ENCODE measurements around the gene GABARAPL2.

Gene GABARAPL2

DNA sequence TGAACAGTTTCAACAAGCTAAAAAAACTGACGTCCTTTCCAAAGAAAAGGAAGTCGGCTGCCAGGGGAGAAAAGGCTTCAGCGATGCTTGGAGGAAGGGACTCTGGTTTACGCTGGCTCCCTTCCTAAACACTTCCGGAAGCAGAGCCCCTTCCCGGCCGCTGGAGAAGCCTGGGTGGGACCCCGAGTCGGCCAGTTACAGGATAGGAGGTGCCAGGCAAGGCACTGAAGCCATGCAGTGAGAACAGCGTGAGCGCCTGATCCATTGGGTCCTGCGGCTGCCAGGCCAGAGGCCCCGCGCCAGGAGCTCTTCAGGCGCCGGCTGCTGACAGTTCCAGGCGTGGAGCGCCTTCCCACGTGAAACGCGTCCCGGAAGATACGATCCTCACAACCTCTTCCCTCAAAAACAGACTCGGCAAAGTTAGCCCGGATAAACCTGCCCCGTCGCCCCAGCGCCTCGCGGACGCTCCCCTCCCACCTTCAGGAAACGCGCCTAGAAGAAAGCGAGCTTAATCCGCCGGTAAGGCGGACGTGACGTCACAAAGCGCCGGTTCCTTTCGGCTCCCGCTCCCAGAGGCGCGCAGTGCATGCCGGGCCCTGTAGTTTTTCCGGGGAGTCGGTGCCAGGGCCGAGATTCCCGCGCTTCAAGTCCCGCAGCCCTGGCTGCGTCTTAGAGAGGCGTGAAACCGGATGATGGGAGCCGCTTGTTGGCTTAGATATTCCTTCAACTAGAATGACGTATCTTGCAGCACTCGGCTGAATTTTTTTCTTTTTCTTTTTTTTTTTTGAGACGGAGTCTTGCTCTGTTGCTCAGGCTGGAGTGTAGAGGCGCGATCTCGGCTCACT, 56.8 kb downstream of the GABARAPL2 start, which contains the start of gene ADAT1:
TSS of gene ADAT1 (minus strand) at position 521 of the 845 bp plus-strand sequence. CDS start 2,482 bp downstream, outside the sequence.
- H3K9me3 Mint-ChIP-seq, result no peaks in the 10 kb centered on the region
- peaks cover 39% of the 10 kb centered on the region for H3K4me1 Mint-ChIP-seq (ENCODE audit: low read depth)
- H3K4me3 Mint-ChIP-seq, result peak within 1 kb of the TSS; percentile 95
- peak within 1 kb of the TSS; percentile 98 for H3K27ac Mint-ChIP-seq
- H3K27me3 Mint-ChIP-seq (ENCODE audit: low read depth), result no peaks in the 10 kb centered on the region
- peaks cover 39% of the 10 kb centered on the region for H3K36me3 Mint-ChIP-seq (ENCODE audit: low read depth)

DNA sequence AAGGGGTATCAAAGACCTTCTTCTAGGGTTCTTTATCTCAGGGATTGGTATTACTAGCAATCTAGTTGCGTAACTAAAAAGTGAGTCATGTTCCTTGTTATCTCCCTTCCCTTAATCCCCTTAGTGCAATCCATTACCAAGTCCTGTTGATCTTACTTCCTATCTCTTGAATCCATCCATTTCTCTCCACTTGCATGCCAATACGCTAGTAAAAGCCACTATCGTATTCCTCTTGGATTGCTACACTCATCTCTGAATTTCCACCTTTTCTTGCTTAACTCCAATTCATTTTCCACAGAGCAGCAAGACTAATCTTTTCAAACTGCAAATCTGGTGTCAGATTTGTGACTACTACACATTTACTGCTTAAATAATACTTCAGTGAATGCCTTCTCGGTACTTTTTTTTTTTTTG, 58.7 kb downstream of the GABARAPL2 start:
- peaks cover 47% of the 10 kb centered on the region for H3K4me1 Mint-ChIP-seq (ENCODE audit: low read depth)
- no peaks in the 10 kb centered on the region for H3K27me3 Mint-ChIP-seq (ENCODE audit: low read depth)
- peak overlapping the region; percentile 63 for H3K27ac Mint-ChIP-seq
- H3K4me3 Mint-ChIP-seq, result peak overlapping the region; percentile 5
- peaks cover 51% of the 10 kb centered on the region for H3K36me3 Mint-ChIP-seq (ENCODE audit: low read depth)
- H3K9me3 Mint-ChIP-seq, result no peaks in the 10 kb centered on the region

DNA sequence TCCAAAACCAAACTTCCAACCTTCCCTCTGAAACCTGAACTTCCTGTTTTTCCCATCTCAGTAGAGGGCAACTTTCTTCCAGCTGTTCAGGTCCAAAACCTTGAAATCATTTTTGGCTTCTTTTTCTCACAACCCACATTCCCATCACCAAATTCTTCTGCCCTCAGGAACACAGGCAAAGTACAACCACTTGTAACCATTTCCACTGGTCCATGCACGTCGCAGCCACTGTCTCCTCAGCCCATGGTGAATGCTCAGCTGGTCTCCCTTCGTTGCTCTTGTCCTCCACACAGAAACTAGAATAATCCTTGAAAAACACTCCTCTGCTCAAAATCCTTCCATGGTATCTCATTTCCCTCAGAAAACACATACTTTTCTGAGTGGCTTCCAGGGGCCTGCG, 60.6 kb downstream of the GABARAPL2 start:
- H3K27ac Mint-ChIP-seq, result peak overlapping the region; percentile 26
- peaks cover 54% of the 10 kb centered on the region for H3K36me3 Mint-ChIP-seq (ENCODE audit: low read depth)
- no peaks in the 10 kb centered on the region for H3K9me3 Mint-ChIP-seq
- H3K4me3 Mint-ChIP-seq, result no peak overlapping the region
- H3K4me1 Mint-ChIP-seq (ENCODE audit: low read depth), result peaks cover 36% of the 10 kb centered on the region
- no peaks in the 10 kb centered on the region for H3K27me3 Mint-ChIP-seq (ENCODE audit: low read depth)

All from T-helper 1 cell treated with Interleukin-12 subunit alpha and Interleukin-12 subunit beta and Interleukin-4 antibody, amounts not matched to agents 30 μg/mL and 1 μg/mL, for 36 hours (primary cell).